ENCODE results near the gene BAZ2B.

Gene BAZ2B

GRCh38 chr2:159457589-159457988 lies 158.8 kb downstream of the BAZ2B start:
- H3K9me3 ChIP-seq (ENCODE audit: control insufficient read depth in 1 of 2, low read length in 2 of 2) = no peaks in the 10 kb centered on the region
- no peaks in the 10 kb centered on the region for H3K36me3 ChIP-seq (ENCODE audit: control insufficient read depth in 1 of 2, insufficient read depth in 2 of 2, low read length in 2 of 2)
- no peak overlapping the region for H3K4me3 ChIP-seq (ENCODE audit: low read depth in 1 of 2, low read length in 2 of 2)
- no peak overlapping the region for H3K9ac ChIP-seq (ENCODE audit: low read depth in 1 of 2, low read length in 2 of 2)
- no peak overlapping the region for H3K27ac ChIP-seq (ENCODE audit: low read depth, low read length)
- H3K27me3 ChIP-seq (ENCODE audit: control insufficient read depth in 1 of 2, insufficient read depth in 2 of 2, low read length in 2 of 2) = no peaks in the 10 kb centered on the region
- H3K4me1 ChIP-seq (ENCODE audit: control insufficient read depth in 1 of 2, insufficient read depth in 2 of 2, low read length in 2 of 2) = peaks cover 7 to 8% of the 10 kb centered on the region in 2 donors

- Histone ChIP-seq H3K4me1 (ENCODE audit: control insufficient read depth in 1 of 2, insufficient read depth in 2 of 2, low read length in 2 of 2) (peaks cover 7 to 8% of the 10 kb centered on the region in 2 donors), H3K27ac (ENCODE audit: low read depth, low read length) (no peak overlapping the region), H3K36me3 (ENCODE audit: control insufficient read depth in 1 of 2, insufficient read depth in 2 of 2, low read length in 2 of 2) (no peaks in the 10 kb centered on the region), H3K9ac (ENCODE audit: low read depth in 1 of 2, low read length in 2 of 2) (no peak overlapping the region), H3K9me3 (ENCODE audit: control insufficient read depth in 1 of 2, low read length in 2 of 2) (no peaks in the 10 kb centered on the region), H3K4me3 (ENCODE audit: low read depth in 1 of 2, low read length in 2 of 2) (no peak overlapping the region), H3K27me3 (ENCODE audit: control insufficient read depth in 1 of 2, insufficient read depth in 2 of 2, low read length in 2 of 2) (no peaks in the 10 kb centered on the region)
These were observed 159.6 kb downstream of the BAZ2B start for GRCh38 chr2:159456500-159457426.

- Histone ChIP-seq H3K27ac (ENCODE audit: low read depth, low read length) (no peak overlapping the region), H3K4me1 (ENCODE audit: control insufficient read depth in 1 of 2, insufficient read depth in 2 of 2, low read length in 2 of 2) (peaks cover 7 to 8% of the 10 kb centered on the region in 2 donors)
These were observed 160.9 kb downstream of the BAZ2B start for GRCh38 chr2:159455330-159455918.

GRCh38 chr2:159454185-159454584 lies 162.2 kb downstream of the BAZ2B start:
- no peaks in the 10 kb centered on the region for H3K9me3 ChIP-seq (ENCODE audit: control insufficient read depth in 1 of 2, low read length in 2 of 2)
- no peak overlapping the region for H3K27ac ChIP-seq (ENCODE audit: low read depth, low read length)
- no peaks in the 10 kb centered on the region for H3K27me3 ChIP-seq (ENCODE audit: control insufficient read depth in 1 of 2, insufficient read depth in 2 of 2, low read length in 2 of 2)
- no peaks in the 10 kb centered on the region for H3K36me3 ChIP-seq (ENCODE audit: control insufficient read depth in 1 of 2, insufficient read depth in 2 of 2, low read length in 2 of 2)
- H3K9ac ChIP-seq (ENCODE audit: low read depth in 1 of 2, low read length in 2 of 2) = no peak overlapping the region
- peaks cover 4 to 7% of the 10 kb centered on the region in 2 donors for H3K4me1 ChIP-seq (ENCODE audit: control insufficient read depth in 1 of 2, insufficient read depth in 2 of 2, low read length in 2 of 2)
- H3K4me3 ChIP-seq (ENCODE audit: low read depth in 1 of 2, low read length in 2 of 2) = no peak overlapping the region

More at GRCh38 chr2:159455330-159455918, 160.9 kb downstream of the BAZ2B start:
- Histone ChIP-seq H3K36me3 (ENCODE audit: control insufficient read depth in 1 of 2, insufficient read depth in 2 of 2, low read length in 2 of 2) (no peaks in the 10 kb centered on the region), H3K27me3 (ENCODE audit: control insufficient read depth in 1 of 2, insufficient read depth in 2 of 2, low read length in 2 of 2) (no peaks in the 10 kb centered on the region), H3K4me3 (ENCODE audit: low read depth in 1 of 2, low read length in 2 of 2) (no peak overlapping the region), H3K9me3 (ENCODE audit: control insufficient read depth in 1 of 2, low read length in 2 of 2) (no peaks in the 10 kb centered on the region), H3K9ac (ENCODE audit: low read depth in 1 of 2, low read length in 2 of 2) (no peak overlapping the region)

- no peak overlapping the region for H3K27ac ChIP-seq (ENCODE audit: low read depth, low read length)
- H3K27me3 ChIP-seq (ENCODE audit: control insufficient read depth in 1 of 2, insufficient read depth in 2 of 2, low read length in 2 of 2) = no peaks in the 10 kb centered on the region
- peaks cover 8 to 16% of the 10 kb centered on the region in 2 donors for H3K36me3 ChIP-seq (ENCODE audit: control insufficient read depth in 1 of 2, insufficient read depth in 2 of 2, low read length in 2 of 2)
- no peak overlapping the region for H3K4me3 ChIP-seq (ENCODE audit: low read depth in 1 of 2, low read length in 2 of 2)
- H3K9me3 ChIP-seq (ENCODE audit: control insufficient read depth in 1 of 2, low read length in 2 of 2) = no peaks in the 10 kb centered on the region
- no peak overlapping the region for H3K9ac ChIP-seq (ENCODE audit: low read depth in 1 of 2, low read length in 2 of 2)
- H3K4me1 ChIP-seq (ENCODE audit: control insufficient read depth in 1 of 2, insufficient read depth in 2 of 2, low read length in 2 of 2) = peaks cover 0 to 6% of the 10 kb centered on the region in 2 donors
These were observed 166.2 kb downstream of the BAZ2B start for GRCh38 chr2:159450180-159450579.

GRCh38 chr2:159449504-159450124 lies 166.7 kb downstream of the BAZ2B start:
- Histone ChIP-seq H3K9me3 (ENCODE audit: control insufficient read depth in 1 of 2, low read length in 2 of 2) (no peaks in the 10 kb centered on the region), H3K9ac (ENCODE audit: low read depth in 1 of 2, low read length in 2 of 2) (no peak overlapping the region), H3K36me3 (ENCODE audit: control insufficient read depth in 1 of 2, insufficient read depth in 2 of 2, low read length in 2 of 2) (peaks cover 8 to 21% of the 10 kb centered on the region in 2 donors), H3K4me3 (ENCODE audit: low read depth in 1 of 2, low read length in 2 of 2) (no peak overlapping the region), H3K27me3 (ENCODE audit: control insufficient read depth in 1 of 2, insufficient read depth in 2 of 2, low read length in 2 of 2) (no peaks in the 10 kb centered on the region), H3K27ac (ENCODE audit: low read depth, low read length) (no peak overlapping the region), H3K4me1 (ENCODE audit: control insufficient read depth in 1 of 2, insufficient read depth in 2 of 2, low read length in 2 of 2) (peaks cover 0 to 6% of the 10 kb centered on the region in 2 donors)

- Histone ChIP-seq H3K4me3 (ENCODE audit: low read depth in 1 of 2, low read length in 2 of 2) (no peak overlapping the region), H3K36me3 (ENCODE audit: control insufficient read depth in 1 of 2, insufficient read depth in 2 of 2, low read length in 2 of 2) (peaks cover 17 to 38% of the 10 kb centered on the region in 2 donors), H3K4me1 (ENCODE audit: control insufficient read depth in 1 of 2, insufficient read depth in 2 of 2, low read length in 2 of 2) (peaks cover 0 to 6% of the 10 kb centered on the region in 2 donors)
These were observed 169.5 kb downstream of the BAZ2B start for GRCh38 chr2:159446817-159447216.

GRCh38 chr2:159446201-159446600 lies 170.1 kb downstream of the BAZ2B start:
- Histone ChIP-seq H3K27ac (ENCODE audit: low read depth, low read length) (no peak overlapping the region), H3K9me3 (ENCODE audit: control insufficient read depth in 1 of 2, low read length in 2 of 2) (no peaks in the 10 kb centered on the region), H3K36me3 (ENCODE audit: control insufficient read depth in 1 of 2, insufficient read depth in 2 of 2, low read length in 2 of 2) (peaks cover 17 to 40% of the 10 kb centered on the region in 2 donors), H3K27me3 (ENCODE audit: control insufficient read depth in 1 of 2, insufficient read depth in 2 of 2, low read length in 2 of 2) (no peaks in the 10 kb centered on the region), H3K4me1 (ENCODE audit: control insufficient read depth in 1 of 2, insufficient read depth in 2 of 2, low read length in 2 of 2) (peaks cover 0 to 6% of the 10 kb centered on the region in 2 donors), H3K4me3 (ENCODE audit: low read depth in 1 of 2, low read length in 2 of 2) (no peak overlapping the region), H3K9ac (ENCODE audit: low read depth in 1 of 2, low read length in 2 of 2) (no peak overlapping the region)

More at GRCh38 chr2:159446817-159447216, 169.5 kb downstream of the BAZ2B start:
- no peaks in the 10 kb centered on the region for H3K9me3 ChIP-seq (ENCODE audit: control insufficient read depth in 1 of 2, low read length in 2 of 2)
- H3K27ac ChIP-seq (ENCODE audit: low read depth, low read length) = no peak overlapping the region
- H3K9ac ChIP-seq (ENCODE audit: low read depth in 1 of 2, low read length in 2 of 2) = no peak overlapping the region
- H3K27me3 ChIP-seq (ENCODE audit: control insufficient read depth in 1 of 2, insufficient read depth in 2 of 2, low read length in 2 of 2) = no peaks in the 10 kb centered on the region

- peaks cover 17 to 42% of the 10 kb centered on the region in 2 donors for H3K36me3 ChIP-seq (ENCODE audit: control insufficient read depth in 1 of 2, insufficient read depth in 2 of 2, low read length in 2 of 2)
These were observed 171.0 kb downstream of the BAZ2B start for GRCh38 chr2:159445307-159445706.

GRCh38 chr2:159444754-159445153 lies 171.6 kb downstream of the BAZ2B start:
- Histone ChIP-seq H3K36me3 (ENCODE audit: control insufficient read depth in 1 of 2, insufficient read depth in 2 of 2, low read length in 2 of 2) (peaks cover 17 to 42% of the 10 kb centered on the region in 2 donors), H3K27ac (ENCODE audit: low read depth, low read length) (no peak overlapping the region), H3K4me1 (ENCODE audit: control insufficient read depth in 1 of 2, insufficient read depth in 2 of 2, low read length in 2 of 2) (peaks cover 0 to 6% of the 10 kb centered on the region in 2 donors)

More at GRCh38 chr2:159445307-159445706, 171.0 kb downstream of the BAZ2B start:
- H3K4me1 ChIP-seq (ENCODE audit: control insufficient read depth in 1 of 2, insufficient read depth in 2 of 2, low read length in 2 of 2) = peaks cover 0 to 6% of the 10 kb centered on the region in 2 donors
- no peaks in the 10 kb centered on the region for H3K9me3 ChIP-seq (ENCODE audit: control insufficient read depth in 1 of 2, low read length in 2 of 2)
- no peak overlapping the region for H3K4me3 ChIP-seq (ENCODE audit: low read depth in 1 of 2, low read length in 2 of 2)
- no peaks in the 10 kb centered on the region for H3K27me3 ChIP-seq (ENCODE audit: control insufficient read depth in 1 of 2, insufficient read depth in 2 of 2, low read length in 2 of 2)
- no peak overlapping the region for H3K9ac ChIP-seq (ENCODE audit: low read depth in 1 of 2, low read length in 2 of 2)
- H3K27ac ChIP-seq (ENCODE audit: low read depth, low read length) = no peak overlapping the region

More at GRCh38 chr2:159444754-159445153, 171.6 kb downstream of the BAZ2B start:
- H3K9ac ChIP-seq (ENCODE audit: low read depth in 1 of 2, low read length in 2 of 2) = no peak overlapping the region
- H3K4me3 ChIP-seq (ENCODE audit: low read depth in 1 of 2, low read length in 2 of 2) = no peak overlapping the region
- H3K9me3 ChIP-seq (ENCODE audit: control insufficient read depth in 1 of 2, low read length in 2 of 2) = no peaks in the 10 kb centered on the region
- H3K27me3 ChIP-seq (ENCODE audit: control insufficient read depth in 1 of 2, insufficient read depth in 2 of 2, low read length in 2 of 2) = no peaks in the 10 kb centered on the region

Measured in duodenal mucosa (tissue), 2 donors.